Measurements from ENCODE around the gene SEC14L5.

DNA sequence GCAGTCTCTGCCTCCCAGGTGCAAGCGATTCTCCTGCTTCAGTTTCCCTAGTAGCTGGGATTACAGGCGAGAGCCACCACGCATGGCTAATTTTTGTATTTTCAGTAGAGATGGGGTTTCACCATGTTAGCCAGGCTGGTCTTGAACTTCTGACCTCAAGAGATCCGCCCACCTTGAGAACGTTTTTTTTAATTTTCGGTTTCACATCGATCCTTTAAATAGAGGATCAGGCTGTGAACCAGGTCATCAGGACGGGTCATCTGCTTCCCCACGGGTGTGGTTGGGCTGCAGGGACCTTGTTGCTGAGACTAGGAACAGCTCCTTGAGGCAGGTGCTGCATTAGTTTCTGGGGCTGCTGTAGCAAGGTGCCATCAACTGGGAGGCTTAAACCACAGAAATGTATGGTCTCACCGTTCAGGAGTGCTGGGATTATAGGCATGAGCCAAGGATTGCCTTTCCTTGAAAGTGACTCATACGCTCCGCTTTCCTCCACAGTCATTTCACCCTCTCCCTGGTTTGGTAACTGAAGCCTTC is 83.5 kb downstream of the SEC14L5 start:
- TF ChIP-seq, protein P1, sequence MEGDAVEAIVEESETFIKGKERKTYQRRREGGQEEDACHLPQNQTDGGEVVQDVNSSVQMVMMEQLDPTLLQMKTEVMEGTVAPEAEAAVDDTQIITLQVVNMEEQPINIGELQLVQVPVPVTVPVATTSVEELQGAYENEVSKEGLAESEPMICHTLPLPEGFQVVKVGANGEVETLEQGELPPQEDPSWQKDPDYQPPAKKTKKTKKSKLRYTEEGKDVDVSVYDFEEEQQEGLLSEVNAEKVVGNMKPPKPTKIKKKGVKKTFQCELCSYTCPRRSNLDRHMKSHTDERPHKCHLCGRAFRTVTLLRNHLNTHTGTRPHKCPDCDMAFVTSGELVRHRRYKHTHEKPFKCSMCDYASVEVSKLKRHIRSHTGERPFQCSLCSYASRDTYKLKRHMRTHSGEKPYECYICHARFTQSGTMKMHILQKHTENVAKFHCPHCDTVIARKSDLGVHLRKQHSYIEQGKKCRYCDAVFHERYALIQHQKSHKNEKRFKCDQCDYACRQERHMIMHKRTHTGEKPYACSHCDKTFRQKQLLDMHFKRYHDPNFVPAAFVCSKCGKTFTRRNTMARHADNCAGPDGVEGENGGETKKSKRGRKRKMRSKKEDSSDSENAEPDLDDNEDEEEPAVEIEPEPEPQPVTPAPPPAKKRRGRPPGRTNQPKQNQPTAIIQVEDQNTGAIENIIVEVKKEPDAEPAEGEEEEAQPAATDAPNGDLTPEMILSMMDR (conservative IDR thresholded peaks at IDR 0.05), result no peak
- TF ChIP-seq EZH2 (IDR thresholded peaks at IDR 0.05; ENCODE audit: low read depth), result no peak
